Panc1 (cell line): ENCODE measurements around the gene S1PR2. TPM values are rescaled to one million over a fixed set of nuclear protein-coding genes. Genes with fewer than 3 reads are reported as not detected.

Experiments used
- ATAC-seq: fragments of 200-7000 bp; cut with Tn5 transposase; 2 replicates; pipeline ENCODE4 v1.9.1; 2020; ENCODE audit warnings: mild to moderate bottlenecking, moderate library complexity
- BruUV-seq: library from RNA; stranded (reverse); fragments of 400-500 nt; replicated peaks from 2 replicates; lab custom pipeline; 2021; lab: Mats Ljungman, UMichigan
- CTCF ChIA-PET: fragments of 300-600 bp; sonication (Branson Sonifier 250); formaldehyde crosslinking; loops from one replicate; lab custom pipeline; 2022; ENCODE audit warnings: antibody characterized with exemption; lab: Charles Lee
- POLR2A ChIA-PET: fragments of 300-600 bp; sonication (Branson Sonifier 250); formaldehyde crosslinking; loops from one replicate; lab custom pipeline; 2022; ENCODE audit warnings: antibody characterized with exemption; lab: Charles Lee
- DNase-seq: peaks from one replicate; pipeline ENCODE4 v3.0.0-alpha.2; 2010; ENCODE audit warnings: low read depth, low spot score
- H3K27ac ChIP-seq: 2 replicates; pipeline ENCODE4 v1.5.1; 2011; ENCODE audit warnings: mild to moderate bottlenecking, low read length, inconsistent platforms
- H3K27me3 ChIP-seq: fragments of 200-500 bp; sonication (Bioruptor generic); 2 replicates; pipeline ENCODE4 v1.6.0; 2014; ENCODE audit warnings: low read length, inconsistent platforms; ENCODE audit not compliant: control insufficient read depth, insufficient read depth
- H3K36me3 ChIP-seq: fragments of 200-500 bp; sonication (Bioruptor generic); 2 replicates; pipeline ENCODE4 v1.5.1; 2014; ENCODE audit warnings: inconsistent platforms, mild to moderate bottlenecking, low read length, moderate library complexity; ENCODE audit not compliant: control insufficient read depth, insufficient read depth
- H3K4me1 ChIP-seq: 2 replicates; pipeline ENCODE4 v1.5.1; 2011; ENCODE audit warnings: inconsistent platforms, mild to moderate bottlenecking, low read length, moderate library complexity; ENCODE audit not compliant: control insufficient read depth, insufficient read depth
- H3K4me3 ChIP-seq, 2 experiments: 2 replicates each; pipeline ENCODE4 v1.5.1; 2011 to 2012; ENCODE audit warnings: low read depth in 2 of 2, low read length in 2 of 2, mild to moderate bottlenecking in 2 of 2, inconsistent platforms in 1 of 2, moderate library complexity in 1 of 2
- H3K9me3 ChIP-seq: fragments of 200-500 bp; sonication (Bioruptor generic); 2 replicates; pipeline ENCODE4 v1.5.1; 2014; ENCODE audit warnings: low read depth, mild to moderate bottlenecking, inconsistent platforms, low read length, moderate library complexity; ENCODE audit not compliant: control insufficient read depth, insufficient read depth
- POLR2AphosphoS5 ChIP-seq: IDR thresholded peaks from 2 replicates; pipeline ENCODE4 v1.6.1; 2012; ENCODE audit warnings: mild to moderate bottlenecking, low read depth, low read length, moderate library complexity
- SIN3A ChIP-seq: IDR thresholded peaks from 2 replicates; pipeline ENCODE4 v1.6.1; 2012; ENCODE audit warnings: low read depth, mild to moderate bottlenecking, low read length, moderate library complexity, borderline replicate concordance; ENCODE audit not compliant: insufficient read depth
- TCF7L2 ChIP-seq: IDR thresholded peaks from 2 replicates; pipeline ENCODE4 v1.6.1; 2011; ENCODE audit warnings: mild to moderate bottlenecking, low read depth, low read length, inconsistent platforms
- in situ Hi-C: cut with HindIII; loops from 2 replicates; pipeline ENCODE4 v1.10.0; 2016; ENCODE audit warnings: low sequenced_read_pairs, low pct_unique_long_range_greater_than_20kb
- intact Hi-C: fragments of 100-400 bp; cut with micrococcal nuclease; formaldehyde crosslinking; loops from one replicate; pipeline ENCODE4 v1.10.0; 2022; ENCODE audit not compliant: unreplicated experiment
- total RNA-seq: library from RNA; stranded (reverse); gene quantifications from one replicate; pipeline ENCODE4 v1.2.1, GENCODE V29; 2021; ENCODE audit not compliant: unreplicated experiment
- TF ChIP-seq, protein P1 (sequence below), 2 experiments: IDR thresholded peaks; 2 replicates each; pipeline ENCODE4 v1.6.1; 2011 to 2012; ENCODE audit warnings: low read depth in 2 of 2, control low read depth in 1 of 2, low read length in 1 of 2, mild to moderate bottlenecking in 1 of 2, moderate library complexity in 1 of 2; ENCODE audit not compliant: insufficient read depth in 1 of 2
- TF ChIP-seq, protein P2 (sequence below): fragments of 450-650 bp; IDR thresholded peaks from 2 replicates; pipeline ENCODE4 v1.5.1; 2017; ENCODE audit warnings: mild to moderate bottlenecking

Gene S1PR2
- total RNA-seq, 1 experiment from 2014 or later, result 2.9 TPM

DNA sequence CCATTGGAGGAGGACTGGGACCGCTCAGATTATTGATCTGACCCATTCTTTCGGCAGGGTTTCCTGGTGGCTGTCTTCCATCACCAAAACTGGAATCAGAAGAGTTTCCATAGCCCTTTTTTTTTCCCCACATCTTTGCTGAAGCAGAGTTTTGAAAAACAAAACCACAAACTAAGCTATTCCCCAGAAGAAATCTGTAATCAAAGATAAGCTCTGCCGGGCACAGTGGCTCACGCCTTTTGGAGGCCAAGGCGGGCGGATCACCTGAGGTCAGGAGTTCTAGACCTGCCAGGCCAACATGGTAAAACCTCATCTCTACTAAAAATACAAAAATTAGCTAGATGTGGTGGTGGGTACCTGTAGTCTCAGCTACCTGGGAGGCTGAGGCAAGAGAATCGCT lies 35.6 kb upstream of the S1PR2 start:
- ATAC-seq, result no peak
- in situ Hi-C loops, result no loop called here
- intact Hi-C loops, result no loop called here
- no peaks in the 10 kb centered on the region for H3K27me3 ChIP-seq
- POLR2A ChIA-PET, result no interaction called here
- no TSS peak for BruUV-seq
- H3K4me1 ChIP-seq, result peaks cover 4% of the 10 kb centered on the region
- no peaks in the 10 kb centered on the region for H3K36me3 ChIP-seq
- TF ChIP-seq POLR2AphosphoS5 (no peak), TCF7L2 (no peak), SIN3A (no peak)
- TF ChIP-seq, protein P1, sequence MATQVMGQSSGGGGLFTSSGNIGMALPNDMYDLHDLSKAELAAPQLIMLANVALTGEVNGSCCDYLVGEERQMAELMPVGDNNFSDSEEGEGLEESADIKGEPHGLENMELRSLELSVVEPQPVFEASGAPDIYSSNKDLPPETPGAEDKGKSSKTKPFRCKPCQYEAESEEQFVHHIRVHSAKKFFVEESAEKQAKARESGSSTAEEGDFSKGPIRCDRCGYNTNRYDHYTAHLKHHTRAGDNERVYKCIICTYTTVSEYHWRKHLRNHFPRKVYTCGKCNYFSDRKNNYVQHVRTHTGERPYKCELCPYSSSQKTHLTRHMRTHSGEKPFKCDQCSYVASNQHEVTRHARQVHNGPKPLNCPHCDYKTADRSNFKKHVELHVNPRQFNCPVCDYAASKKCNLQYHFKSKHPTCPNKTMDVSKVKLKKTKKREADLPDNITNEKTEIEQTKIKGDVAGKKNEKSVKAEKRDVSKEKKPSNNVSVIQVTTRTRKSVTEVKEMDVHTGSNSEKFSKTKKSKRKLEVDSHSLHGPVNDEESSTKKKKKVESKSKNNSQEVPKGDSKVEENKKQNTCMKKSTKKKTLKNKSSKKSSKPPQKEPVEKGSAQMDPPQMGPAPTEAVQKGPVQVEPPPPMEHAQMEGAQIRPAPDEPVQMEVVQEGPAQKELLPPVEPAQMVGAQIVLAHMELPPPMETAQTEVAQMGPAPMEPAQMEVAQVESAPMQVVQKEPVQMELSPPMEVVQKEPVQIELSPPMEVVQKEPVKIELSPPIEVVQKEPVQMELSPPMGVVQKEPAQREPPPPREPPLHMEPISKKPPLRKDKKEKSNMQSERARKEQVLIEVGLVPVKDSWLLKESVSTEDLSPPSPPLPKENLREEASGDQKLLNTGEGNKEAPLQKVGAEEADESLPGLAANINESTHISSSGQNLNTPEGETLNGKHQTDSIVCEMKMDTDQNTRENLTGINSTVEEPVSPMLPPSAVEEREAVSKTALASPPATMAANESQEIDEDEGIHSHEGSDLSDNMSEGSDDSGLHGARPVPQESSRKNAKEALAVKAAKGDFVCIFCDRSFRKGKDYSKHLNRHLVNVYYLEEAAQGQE (IDR thresholded peaks at IDR 0.05; ENCODE audit: insufficient read depth in 1 of 2, low read depth in 2 of 2, low read length in 1 of 2), result no peak
- TF ChIP-seq, protein P2, sequence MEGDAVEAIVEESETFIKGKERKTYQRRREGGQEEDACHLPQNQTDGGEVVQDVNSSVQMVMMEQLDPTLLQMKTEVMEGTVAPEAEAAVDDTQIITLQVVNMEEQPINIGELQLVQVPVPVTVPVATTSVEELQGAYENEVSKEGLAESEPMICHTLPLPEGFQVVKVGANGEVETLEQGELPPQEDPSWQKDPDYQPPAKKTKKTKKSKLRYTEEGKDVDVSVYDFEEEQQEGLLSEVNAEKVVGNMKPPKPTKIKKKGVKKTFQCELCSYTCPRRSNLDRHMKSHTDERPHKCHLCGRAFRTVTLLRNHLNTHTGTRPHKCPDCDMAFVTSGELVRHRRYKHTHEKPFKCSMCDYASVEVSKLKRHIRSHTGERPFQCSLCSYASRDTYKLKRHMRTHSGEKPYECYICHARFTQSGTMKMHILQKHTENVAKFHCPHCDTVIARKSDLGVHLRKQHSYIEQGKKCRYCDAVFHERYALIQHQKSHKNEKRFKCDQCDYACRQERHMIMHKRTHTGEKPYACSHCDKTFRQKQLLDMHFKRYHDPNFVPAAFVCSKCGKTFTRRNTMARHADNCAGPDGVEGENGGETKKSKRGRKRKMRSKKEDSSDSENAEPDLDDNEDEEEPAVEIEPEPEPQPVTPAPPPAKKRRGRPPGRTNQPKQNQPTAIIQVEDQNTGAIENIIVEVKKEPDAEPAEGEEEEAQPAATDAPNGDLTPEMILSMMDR, result no peak
- H3K27ac ChIP-seq, result no peak overlapping the region
- DNase-seq, result no peak
- H3K9me3 ChIP-seq, result no peaks in the 10 kb centered on the region
- no peak overlapping the region for H3K4me3 ChIP-seq
- CTCF ChIA-PET, result no interaction called here

DNA sequence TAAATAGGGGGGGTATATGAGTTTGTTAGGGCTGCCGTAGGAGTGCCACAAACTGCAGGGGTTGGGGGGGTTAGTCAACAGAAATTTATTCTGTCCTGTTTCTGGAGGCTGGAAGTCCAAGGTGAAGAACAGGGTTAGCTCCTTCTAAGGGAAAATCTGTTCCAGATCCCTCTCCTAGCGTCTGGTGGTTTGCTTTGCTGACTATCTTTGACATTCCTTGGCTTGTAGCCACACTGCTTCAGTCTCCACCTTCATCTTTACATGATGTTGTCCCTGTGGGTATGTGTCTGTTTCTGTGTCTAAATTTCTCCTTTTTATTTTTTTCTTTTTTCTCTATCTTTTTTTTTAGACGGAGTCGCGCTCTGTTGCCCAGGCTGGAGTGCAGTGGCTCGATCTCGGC lies 31.6 kb upstream of the S1PR2 start:
- ChIA-PET CTCF (no interaction called here), POLR2A (no interaction called here)
- ATAC-seq (no peak), DNase-seq (no peak)
- no peaks in the 10 kb centered on the region for H3K36me3 ChIP-seq
- intact Hi-C loops (no loop called here), in situ Hi-C loops (no loop called here)
- H3K27me3 ChIP-seq, result no peaks in the 10 kb centered on the region
- no peak overlapping the region for H3K4me3 ChIP-seq
- no peak overlapping the region for H3K27ac ChIP-seq
- BruUV-seq, result no TSS peak
- TF ChIP-seq POLR2AphosphoS5 (no peak), SIN3A (no peak), TCF7L2 (no peak)
- TF ChIP-seq, protein P1 (IDR thresholded peaks at IDR 0.05; ENCODE audit: insufficient read depth in 1 of 2, low read depth in 2 of 2, low read length in 1 of 2), result no peak
- TF ChIP-seq, protein P2, result no peak
- no peaks in the 10 kb centered on the region for H3K9me3 ChIP-seq
- H3K4me1 ChIP-seq, result peaks cover 6% of the 10 kb centered on the region; the same call in 1 of the 2 replicates
